H1 (cell line): ENCODE measurements around the gene ATPAF1. TPM values are rescaled to one million over a fixed set of nuclear protein-coding genes. Genes with fewer than 3 reads are reported as not detected.

ENCODE experiments used
- CTCF ChIA-PET: fragments of 300-600 bp; sonication (Branson Sonifier 250); formaldehyde crosslinking; loops from one replicate; lab custom pipeline; 2021; ENCODE audit not compliant: partially characterized antibody; lab: Charles Lee
- POLR2A ChIA-PET: fragments of 300-600 bp; sonication (Branson Sonifier 250); formaldehyde crosslinking; loops from one replicate; lab custom pipeline; 2021; ENCODE audit warnings: inconsistent platforms; ENCODE audit not compliant: partially characterized antibody; lab: Charles Lee
- DNase-seq, 2 experiments: peaks; one replicate each; pipeline versions ENCODE4 v3.0.0 to v3.0.0-alpha.2; 2010 to 2022; ENCODE audit warnings: low spot score in 2 of 2, low read depth in 1 of 2, mixed read lengths in 1 of 2
- FAIRE-seq: peaks from 2 replicates; lab custom pipeline; 2011; peaks lifted over from hg19 to GRCh38; lab: Jason Lieb, UNC
- H2AFZ ChIP-seq: 2 replicates; pipeline ENCODE4 v1.8.1; 2012; ENCODE audit warnings: low read length, inconsistent platforms
- H2AK5ac ChIP-seq: 2 replicates; pipeline ENCODE4 v1.6.1; 2013; ENCODE audit warnings: low read depth, low read length
- H2BK120ac ChIP-seq: replicated peaks from 2 replicates; pipeline ENCODE3; 2013; ENCODE audit warnings: low read depth, low read length, inconsistent platforms
- H2BK12ac ChIP-seq: 2 replicates; pipeline ENCODE4 v1.6.1; 2013; ENCODE audit warnings: low read depth, low read length
- H2BK15ac ChIP-seq: 2 replicates; pipeline ENCODE4 v1.6.1; 2013; ENCODE audit warnings: low read length
- H2BK20ac ChIP-seq: 2 replicates; pipeline ENCODE4 v1.6.1; 2013; ENCODE audit warnings: low read length
- H2BK5ac ChIP-seq: 2 replicates; pipeline ENCODE4 v1.6.1; 2013; ENCODE audit warnings: low read depth, low read length
- H3K14ac ChIP-seq: 2 replicates; pipeline ENCODE4 v1.6.1; 2013; ENCODE audit warnings: inconsistent platforms; ENCODE audit not compliant: insufficient read length
- H3K18ac ChIP-seq: 2 replicates; pipeline ENCODE4 v1.6.1; 2013; ENCODE audit warnings: low read length; ENCODE audit errors: extremely low read depth
- H3K23ac ChIP-seq: 2 replicates; pipeline ENCODE4 v1.6.1; 2013; ENCODE audit warnings: inconsistent platforms; ENCODE audit not compliant: insufficient read length
- H3K23me2 ChIP-seq: 2 replicates; pipeline ENCODE4 v1.6.1; 2013; ENCODE audit warnings: low read depth, low read length
- H3K27ac ChIP-seq: 2 replicates; pipeline ENCODE4 v1.6.1; 2011; ENCODE audit warnings: low read depth, low read length, inconsistent platforms
- H3K27me3 ChIP-seq, 4 experiments: replicated peaks in 1 of 4; 1 replicate in 1 of 4; 2 replicates in 3 of 4; pipeline versions ENCODE4 v1.6.1 to v1.8.1; 2011 to 2013; ENCODE audit warnings: low read length in 3 of 4, mild to moderate bottlenecking in 3 of 4, inconsistent platforms in 2 of 4, mixed read lengths in 2 of 4, moderate library complexity in 1 of 4; ENCODE audit not compliant: control insufficient read depth in 3 of 4, insufficient read depth in 3 of 4; ENCODE audit errors: extremely low read depth in 1 of 4
- H3K36me3 ChIP-seq, 4 experiments: 2 replicates each; pipeline versions ENCODE4 v1.6.1 to v1.8.1; 2011 to 2013; ENCODE audit warnings: mild to moderate bottlenecking in 4 of 4, low read length in 3 of 4, moderate library complexity in 2 of 4, control low read depth in 1 of 4, inconsistent platforms in 1 of 4; ENCODE audit not compliant: insufficient read depth in 4 of 4, control insufficient read depth in 2 of 4
- H3K4ac ChIP-seq: replicated peaks from 2 replicates; pipeline ENCODE3; 2013; ENCODE audit warnings: low read length, low read depth, mixed read lengths, inconsistent platforms; ENCODE audit not compliant: insufficient read length
- H3K4me1 ChIP-seq, 4 experiments: replicated peaks in 1 of 4; 1 replicate in 1 of 4; 2 replicates in 3 of 4; pipeline versions ENCODE4 v1.6.1 to v1.8.1; 2011 to 2013; ENCODE audit warnings: low read length in 3 of 4, inconsistent platforms in 2 of 4, mixed read lengths in 1 of 4; ENCODE audit not compliant: insufficient read depth in 4 of 4, control insufficient read depth in 3 of 4
- H3K4me2 ChIP-seq, 2 experiments: 2 replicates each; pipeline versions ENCODE4 v1.6.1 to v1.8.1; 2011 to 2013; ENCODE audit warnings: low read depth in 2 of 2, low read length in 2 of 2, control low read depth in 1 of 2, inconsistent platforms in 1 of 2, mild to moderate bottlenecking in 1 of 2; ENCODE audit not compliant: insufficient read depth in 1 of 2
- H3K4me3 ChIP-seq, 4 experiments: fragments of 200-600, 300-600 bp in 1 of 4; sonication (generic), shearing (Covaris generic), sonication (Bioruptor Twin) in 1 of 4; 2 replicates each; pipeline versions ENCODE4 v1.5.1 to v1.8.1; 2011 to 2016; ENCODE audit warnings: low read length in 4 of 4, low read depth in 3 of 4, control low read depth in 2 of 4, inconsistent platforms in 2 of 4, mild to moderate bottlenecking in 2 of 4, mixed read lengths in 1 of 4, moderate library complexity in 1 of 4; ENCODE audit not compliant: insufficient read depth in 2 of 4; ENCODE audit errors: extremely low read depth in 1 of 4
- H3K56ac ChIP-seq: replicated peaks from 2 replicates; pipeline ENCODE3; 2013; ENCODE audit warnings: low read depth, mild to moderate bottlenecking, mixed read lengths, low read length, inconsistent platforms; ENCODE audit not compliant: insufficient read length
- H3K79me1 ChIP-seq: 2 replicates; pipeline ENCODE4 v1.6.1; 2013; ENCODE audit warnings: low read depth, low read length, control low read depth
- H3K79me2 ChIP-seq, 2 experiments: 2 replicates each; pipeline versions ENCODE4 v1.6.1 to v1.8.1; 2012 to 2013; ENCODE audit warnings: low read length in 2 of 2, mild to moderate bottlenecking in 2 of 2, inconsistent platforms in 1 of 2; ENCODE audit not compliant: insufficient read depth in 2 of 2, control insufficient read depth in 1 of 2
- H3K9ac ChIP-seq, 4 experiments: replicated peaks in 1 of 4; 1 replicate in 1 of 4; 2 replicates in 3 of 4; pipeline versions ENCODE4 v1.6.1 to v1.8.1; 2011 to 2013; ENCODE audit warnings: low read depth in 3 of 4, low read length in 3 of 4, control low read depth in 2 of 4, mild to moderate bottlenecking in 2 of 4, moderate library complexity in 2 of 4, inconsistent platforms in 1 of 4; ENCODE audit errors: extremely low read depth in 1 of 4
- H3K9me3 ChIP-seq, 2 experiments: 2 replicates each; pipeline versions ENCODE4 v1.6.1 to v1.8.1; 2012 to 2013; ENCODE audit warnings: mild to moderate bottlenecking in 2 of 2, moderate library complexity in 2 of 2, control low read depth in 1 of 2, inconsistent platforms in 1 of 2, low read depth in 1 of 2, low read length in 1 of 2, mixed read lengths in 1 of 2; ENCODE audit not compliant: insufficient read depth in 2 of 2
- H4K20me1 ChIP-seq, 2 experiments: replicated peaks in 1 of 2; 2 replicates each; pipeline versions ENCODE3 to v1.8.1; 2011 to 2013; ENCODE audit warnings: inconsistent platforms in 2 of 2, low read length in 2 of 2, mild to moderate bottlenecking in 1 of 2; ENCODE audit not compliant: insufficient read depth in 2 of 2, control insufficient read depth in 1 of 2
- H4K5ac ChIP-seq: 2 replicates; pipeline ENCODE4 v1.6.1; 2013; ENCODE audit warnings: low read length, low read depth, mixed read lengths, inconsistent platforms; ENCODE audit not compliant: insufficient read length
- H4K8ac ChIP-seq: 2 replicates; pipeline ENCODE4 v1.8.0; 2013; ENCODE audit warnings: mild to moderate bottlenecking, moderate library complexity, low read length, inconsistent platforms; ENCODE audit not compliant: insufficient read depth; ENCODE audit errors: extremely low read depth
- H4K91ac ChIP-seq: replicated peaks from 2 replicates; pipeline ENCODE3; 2013; ENCODE audit warnings: low read length, mixed read lengths, inconsistent platforms; ENCODE audit not compliant: insufficient read length
- CREB1 ChIP-seq: IDR thresholded peaks from 2 replicates; pipeline ENCODE4 v1.6.1; 2012; ENCODE audit warnings: inconsistent platforms
- GTF2F1 ChIP-seq: IDR thresholded peaks from 2 replicates; pipeline ENCODE4 v1.6.1; 2012; ENCODE audit warnings: low read depth, low read length, improper control_type of control experiment, borderline replicate concordance
- HDAC2 ChIP-seq, 2 experiments: fragments of 300-600 bp in 1 of 2; sonication (generic) in 1 of 2; IDR thresholded peaks; 2 replicates each; pipeline ENCODE4 v1.6.1; 2011 to 2012; ENCODE audit warnings: low read depth in 2 of 2, low read length in 2 of 2, mild to moderate bottlenecking in 2 of 2, moderate library complexity in 2 of 2, borderline replicate concordance in 1 of 2, inconsistent platforms in 1 of 2
- HDAC6 ChIP-seq: IDR thresholded peaks from one replicate; pipeline ENCODE4 v1.7.1; 2012; ENCODE audit warnings: low read depth, mild to moderate bottlenecking, inconsistent platforms, low read length, moderate library complexity
- POU5F1 ChIP-seq: IDR thresholded peaks from 2 replicates; pipeline ENCODE4 v1.6.1; 2011; ENCODE audit warnings: low read depth, mild to moderate bottlenecking, low read length, moderate library complexity
- SAP30 ChIP-seq: fragments of 300-600 bp; sonication (generic); IDR thresholded peaks from 2 replicates; pipeline ENCODE4 v1.7.1; 2012; ENCODE audit warnings: low read length, moderate library complexity, mild to moderate bottlenecking, inconsistent platforms; ENCODE audit not compliant: insufficient read depth, insufficient replicate concordance
- SIN3A ChIP-seq, 2 experiments: IDR thresholded peaks in 1 of 2; conservative IDR thresholded peaks in 1 of 2; 2 replicates each; pipeline ENCODE4 v1.6.1; 2011 to 2012; ENCODE audit warnings: low read length in 2 of 2, improper control_type of control experiment in 1 of 2, low read depth in 1 of 2, mild to moderate bottlenecking in 1 of 2
- SP1 ChIP-seq: IDR thresholded peaks from 2 replicates; pipeline ENCODE4 v1.6.1; 2011; ENCODE audit warnings: low read depth, low read length
- SP2 ChIP-seq: IDR thresholded peaks from 2 replicates; pipeline ENCODE4 v1.6.1; 2012; ENCODE audit warnings: mild to moderate bottlenecking, low read length, inconsistent platforms
- SRF ChIP-seq: IDR thresholded peaks from 2 replicates; pipeline ENCODE4 v1.6.1; 2011; ENCODE audit warnings: mild to moderate bottlenecking, low read depth, low read length, moderate library complexity
- TBP ChIP-seq: IDR thresholded peaks from 2 replicates; pipeline ENCODE4 v1.6.1; 2011; ENCODE audit warnings: low read depth, low read length, improper control_type of control experiment
- WGBS, 2 experiments: shearing (Covaris generic) in 1 of 2; methylation state at CpG; one replicate each; pipeline versions ENCODE4 v1.1.6 to v1.1.7; 2013 to 2015; ENCODE audit warnings: low lambda C conversion rate in 2 of 2, mixed read lengths in 2 of 2, inconsistent platforms in 1 of 2, low coverage in 1 of 2, missing lambda C conversion rate in 1 of 2; ENCODE audit not compliant: insufficient replicate concordance in 2 of 2, insufficient coverage in 1 of 2, insufficient read length in 1 of 2; ENCODE audit errors: extremely low coverage in 1 of 2, missing lambda C conversion rate in 1 of 2; 5-methylcytosine and 5-hydroxymethylcytosine counted together
- polyA plus RNA-seq, 7 experiments: library from polyadenylated mRNA; depleted of rRNA in 3 of 7; stranded (reverse) in 5 of 7; unstranded in 2 of 7; fragments of >200 nt in 5 of 7; fragments of 200-250 nt in 2 of 7; gene quantifications; 1 replicate in 5 of 7; 2 replicates in 1 of 7; 4 replicates in 1 of 7; pipeline versions ENCODE4 v1.2.1 to v1.2.3, GENCODE V29; 2011 to 2013; ENCODE audit warnings: missing spikeins in 2 of 7, mixed read lengths in 2 of 7
- total RNA-seq: library from RNA; stranded (reverse); fragmentation: NEBNext Ultra II Directional; extraction: Animal tissue kit (Norgen Biotek cat#: 25700); gene quantifications from 2 replicates; pipeline ENCODE4 v1.2.1, GENCODE V29; 2021

The ATPAF1 gene
- total and polyA plus RNA-seq, 2 of the 8 experiments (the other 6 are each of a cell fraction or from before 2014, with no cell fraction given), result 46.7 to 55.9 TPM

DNA sequence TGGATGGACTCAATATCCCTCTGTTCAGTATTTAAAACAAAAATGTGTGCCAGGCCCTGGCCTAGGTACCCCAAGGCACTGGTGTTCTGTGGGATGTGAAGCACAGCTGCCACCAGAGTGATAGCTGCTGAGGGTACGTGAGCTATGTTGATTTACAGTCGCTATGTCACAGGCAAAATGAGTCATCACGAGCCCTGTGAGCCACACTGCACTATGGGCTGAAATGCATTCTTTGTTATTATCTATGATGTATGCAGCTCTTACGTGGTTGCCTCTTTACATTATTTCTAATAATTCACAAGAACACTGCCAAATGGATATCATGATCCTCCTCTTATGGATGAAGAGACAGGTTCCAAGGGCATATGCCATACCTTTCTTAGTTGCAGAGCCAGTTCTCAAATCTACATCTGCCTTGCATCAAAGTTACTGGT, 5.6 kb upstream of the ATPAF1 start:
- H3K14ac ChIP-seq, result no peak overlapping the region
- H4K5ac ChIP-seq, result no peak overlapping the region
- H3K79me1 ChIP-seq, result no peaks in the 10 kb centered on the region
- no peak overlapping the region for H4K8ac ChIP-seq
- H3K27me3 ChIP-seq, result no peaks in the 10 kb centered on the region
- H3K23me2 ChIP-seq, result no peaks in the 10 kb centered on the region; the same call in 1 of the 2 replicates
- H3K4me2 ChIP-seq, result no peak overlapping the region
- H3K27ac ChIP-seq, result no peak overlapping the region
- H2BK20ac ChIP-seq, result no peak overlapping the region
- DNase-seq (no peak), FAIRE-seq (no peak)
- H2BK12ac ChIP-seq, result no peak overlapping the region
- no peak overlapping the region for H3K4me3 ChIP-seq
- H2BK120ac ChIP-seq, result no peak overlapping the region
- no peak overlapping the region for H3K4ac ChIP-seq
- H4K91ac ChIP-seq, result no peak overlapping the region
- H2AFZ ChIP-seq, result no peak overlapping the region
- H2BK5ac ChIP-seq, result no peak overlapping the region
- H4K20me1 ChIP-seq, result no peaks in the 10 kb centered on the region
- H3K36me3 ChIP-seq, result peaks cover 0 to 21% (median 0%) of the 10 kb centered on the region in 4 experiments; a peak in 2 of 8 replicates
- CTCF ChIA-PET, result interaction anchor here (1.1 to 1.3 kb wide), 2 partner anchors 51 to 226 kb away, joined by 3 to 4 read pairs; no protein-coding TSS in a partner anchor
- no peak overlapping the region for H3K18ac ChIP-seq
- no peak overlapping the region for H3K23ac ChIP-seq
- no peak for TF ChIP-seq SP1
- no peak for TF ChIP-seq HDAC2 (IDR thresholded peaks at IDR 0.05; ENCODE audit: borderline replicate concordance in 1 of 2, low read depth in 2 of 2, low read length in 2 of 2)
- no peak for TF ChIP-seq CREB1
- no peak for TF ChIP-seq SAP30
- TF ChIP-seq GTF2F1, result no peak
- TF ChIP-seq TBP, result no peak
- no peak for TF ChIP-seq HDAC6
- TF ChIP-seq SP2, result no peak
- TF ChIP-seq SRF, result no peak
- TF ChIP-seq POU5F1, result no peak
- no peak for TF ChIP-seq SIN3A (conservative IDR thresholded peaks at IDR 0.05 in 1 of 2, IDR thresholded peaks at IDR 0.05 in 1 of 2; ENCODE audit: low read depth in 1 of 2, low read length in 2 of 2)
- H3K4me1 ChIP-seq, result peaks cover 1 to 14% (median 11%) of the 10 kb centered on the region in 4 experiments; a peak in 4 of 7 replicates
- H2BK15ac ChIP-seq, result no peak overlapping the region
- no peak overlapping the region for H3K9ac ChIP-seq
- H3K9me3 ChIP-seq, result no peaks in the 10 kb centered on the region
- POLR2A ChIA-PET, result no interaction called here
- H2AK5ac ChIP-seq, result no peak overlapping the region; the same call in 1 of the 2 replicates
- WGBS, 2 experiments, result 88% methylated on average over 4 of the region's 4 CpGs; no CpG with 5 or more reads in 1 of the 2 experiments
- H3K79me2 ChIP-seq, result no peaks in the 10 kb centered on the region
- H3K56ac ChIP-seq, result no peak overlapping the region
